Superior temporal gyrus (tissue), 1 donor: Measurements from ENCODE around the gene FBLN2.
A peak's percentile ranks its signal among the peaks of the same experiment; 100 is the strongest.

ENCODE experiments used
- DNase-seq: peaks from one replicate; pipeline ENCODE4 v3.0.0-alpha.2; 2016; ENCODE audit errors: extremely low spot score

FBLN2 gene

GRCh38 chr3:13648060-13649001 is 99.4 kb downstream of the FBLN2 start:
- DNase-seq = peak; percentile 91

DNA sequence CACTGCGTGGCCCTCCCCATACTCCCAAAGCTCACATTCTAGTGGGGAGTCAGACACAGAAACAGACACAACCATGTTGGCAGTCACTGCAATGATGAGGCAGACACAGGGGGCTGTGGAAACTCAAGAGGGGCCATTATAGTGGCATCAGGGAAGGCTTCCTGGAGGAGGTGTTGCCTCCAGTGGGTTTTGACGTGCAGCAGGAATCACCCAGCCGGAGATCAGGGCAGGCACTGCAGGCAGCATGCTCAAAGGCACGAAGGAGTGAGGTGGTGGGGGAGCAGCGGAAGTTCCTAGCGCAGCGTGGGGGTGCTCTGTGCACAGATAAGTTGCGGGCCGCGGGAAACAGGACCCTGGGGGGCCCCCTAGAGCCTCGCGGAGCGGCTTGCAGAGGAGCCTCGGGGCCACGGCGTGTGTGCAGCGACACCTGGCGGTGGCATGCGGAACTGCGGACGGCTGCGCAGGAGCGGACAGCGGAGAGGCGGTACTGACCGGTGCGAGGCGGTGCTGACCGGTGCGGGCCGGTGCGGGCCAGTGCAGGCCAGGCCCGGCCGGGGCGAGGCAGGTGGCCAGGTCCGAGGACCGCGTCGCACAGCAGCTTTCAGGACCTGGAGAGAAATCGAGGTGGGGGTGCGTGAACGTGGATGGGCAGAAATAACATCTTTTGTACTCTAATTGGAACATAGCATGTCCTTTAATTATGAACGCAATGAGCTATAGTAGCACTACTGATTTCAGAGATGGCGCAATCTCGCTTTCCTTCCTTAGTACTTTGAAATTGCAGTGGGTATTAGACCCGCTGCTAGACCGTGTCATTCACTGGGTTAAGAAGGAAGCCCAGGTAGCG is 101.5 kb downstream of the FBLN2 start:
- peak; percentile 89 for DNase-seq

GRCh38 chr3:13651057-13651400 is 102.1 kb downstream of the FBLN2 start:
- DNase-seq = no peak

- DNase-seq = no peak
Observed at GRCh38 chr3:13651775-13652428, 103.0 kb downstream of the FBLN2 start.

GRCh38 chr3:13652728-13653127 is 103.8 kb downstream of the FBLN2 start:
- DNase-seq = no peak

DNA sequence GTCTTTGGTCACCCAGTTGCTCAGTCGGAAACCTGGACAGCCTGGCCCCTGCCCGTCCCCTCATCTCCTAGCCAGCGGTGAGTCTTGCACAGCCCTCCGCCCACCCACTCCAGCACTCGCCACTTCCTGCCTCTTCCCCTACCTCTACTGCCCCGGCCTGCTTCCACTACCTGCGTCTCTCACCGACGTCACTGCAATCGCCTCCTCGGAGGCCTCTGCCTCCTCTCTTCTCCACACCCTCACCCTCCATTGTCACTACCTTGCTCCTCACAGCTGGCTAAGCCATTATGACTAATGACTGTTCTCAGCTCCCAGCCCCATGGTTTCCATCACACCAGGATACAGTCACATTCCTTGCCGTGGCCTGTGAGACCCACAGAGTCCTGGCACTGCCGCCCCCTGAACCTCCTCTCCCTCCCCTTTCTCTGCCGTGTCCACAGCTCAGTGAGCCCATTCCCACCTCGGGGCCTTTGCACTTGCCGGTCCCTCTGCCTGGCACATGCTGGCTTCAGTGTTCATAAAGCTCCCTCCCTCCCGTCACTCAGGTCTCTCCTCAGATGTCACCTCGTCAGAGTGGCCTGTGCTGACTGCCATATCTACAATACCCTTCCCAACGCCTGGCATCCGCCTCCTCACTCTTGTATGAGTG is 104.8 kb downstream of the FBLN2 start:
- no peak for DNase-seq

DNA sequence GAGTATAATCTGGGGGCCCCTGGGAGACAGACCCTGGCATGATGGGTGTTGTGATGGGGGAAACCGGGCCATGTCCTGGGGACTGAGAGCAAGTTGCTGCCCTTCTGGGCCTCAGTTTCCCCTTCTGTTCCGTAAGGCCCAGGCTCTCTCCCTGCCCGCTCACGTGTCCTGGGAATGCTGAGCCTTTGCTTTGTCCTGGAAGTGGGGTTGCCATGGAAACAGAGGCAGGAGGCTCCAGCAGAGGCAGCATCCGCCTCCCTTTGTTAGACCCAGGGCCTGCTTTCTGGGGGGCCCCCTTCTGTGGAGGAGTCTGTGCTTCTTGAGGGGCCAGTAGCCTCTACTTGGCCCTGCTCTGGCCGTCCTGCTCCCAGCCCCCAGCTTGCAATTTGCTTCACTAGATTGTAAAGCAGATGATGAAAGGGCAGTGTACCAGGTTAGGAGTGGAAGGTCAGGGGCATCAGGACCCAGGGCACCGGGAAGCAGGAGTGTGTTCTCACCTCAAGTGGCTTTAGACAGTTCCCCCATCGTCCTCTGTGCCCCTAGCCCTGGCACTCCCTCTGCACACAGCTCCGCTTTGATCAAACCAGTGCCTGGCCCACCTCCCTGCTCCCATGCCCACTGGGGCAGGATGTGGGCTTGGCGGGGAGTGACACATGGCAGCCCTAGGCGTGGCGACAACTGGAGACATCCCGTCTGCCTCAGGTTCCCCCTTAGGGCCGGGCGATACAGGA is 105.6 kb downstream of the FBLN2 start:
- DNase-seq = no peak

- DNase-seq = no peak
Observed at GRCh38 chr3:13655061-13655913, 106.4 kb downstream of the FBLN2 start.

DNA sequence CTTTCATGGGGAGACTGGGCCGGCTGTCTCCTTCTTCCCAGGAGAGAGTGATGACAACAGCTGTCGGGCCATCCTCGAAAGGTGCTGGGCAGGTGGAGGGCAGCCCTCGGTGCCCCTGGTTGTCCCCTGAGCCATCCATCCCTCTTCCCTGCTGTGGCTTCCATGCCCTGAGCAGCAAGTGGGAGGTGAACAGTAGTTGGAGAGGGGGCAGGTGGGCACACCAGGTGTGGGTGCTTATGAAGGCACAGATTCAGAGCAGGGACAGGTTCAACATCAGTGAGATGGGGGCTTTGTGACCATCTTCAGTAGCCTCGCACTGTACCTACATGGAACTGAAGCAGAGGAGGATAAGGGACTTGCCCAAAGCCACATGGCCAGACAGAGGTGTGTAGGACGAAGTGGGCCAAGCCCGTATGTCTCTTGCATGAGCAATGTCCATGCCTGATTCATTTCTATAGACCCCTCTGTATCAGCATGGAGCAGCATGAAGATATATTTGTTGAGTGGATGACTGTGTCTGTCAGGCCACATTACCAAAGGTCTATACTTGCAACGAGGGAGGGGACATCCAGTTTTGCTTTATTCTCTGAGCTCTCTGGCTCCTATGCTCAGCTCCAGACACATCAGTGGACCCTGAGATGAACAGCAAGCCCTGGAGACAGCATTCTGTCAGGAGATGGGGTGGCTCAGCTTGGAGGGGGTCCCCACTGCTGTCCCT is 107.8 kb downstream of the FBLN2 start:
- no peak for DNase-seq

GRCh38 chr3:13657660-13658435 is 108.9 kb downstream of the FBLN2 start:
- DNase-seq = peak; percentile 71

GRCh38 chr3:13658681-13659080 is 109.8 kb downstream of the FBLN2 start:
- no peak for DNase-seq

DNA sequence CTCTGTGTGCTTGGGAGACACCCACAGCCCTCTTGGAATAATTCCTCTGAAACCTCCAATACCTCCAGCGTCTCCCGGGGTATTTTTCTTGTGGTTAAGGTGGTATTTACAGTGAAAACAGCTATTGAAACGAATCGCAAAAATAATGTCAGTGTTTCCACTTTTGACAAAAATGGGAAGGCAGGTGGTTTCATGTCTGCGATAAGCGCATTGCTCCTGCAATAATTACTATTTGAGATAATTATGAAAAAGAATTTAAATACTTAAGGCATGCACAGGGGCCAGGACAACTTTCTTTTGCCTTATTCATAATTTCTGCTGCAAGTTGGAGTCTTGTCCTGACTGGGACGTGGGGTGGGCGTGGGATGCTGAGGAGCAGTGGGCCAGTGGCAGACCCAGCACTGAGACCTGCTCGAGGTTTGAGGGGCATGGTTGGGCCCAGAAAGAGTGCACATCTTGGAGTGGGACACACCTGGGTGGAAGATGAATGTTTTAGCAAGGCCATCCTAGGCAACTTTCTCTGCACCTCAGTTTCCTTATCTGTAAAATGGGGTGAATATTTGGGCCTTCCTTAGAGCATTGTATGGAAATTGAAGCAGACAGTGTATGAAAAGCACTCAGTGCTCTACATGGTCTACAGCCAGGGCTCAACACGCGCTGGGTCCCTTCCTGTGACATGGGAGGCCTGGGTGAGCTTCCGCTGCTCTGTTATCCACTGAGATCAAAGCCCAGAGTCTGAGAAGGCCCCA is 110.5 kb downstream of the FBLN2 start:
- DNase-seq = no peak

DNA sequence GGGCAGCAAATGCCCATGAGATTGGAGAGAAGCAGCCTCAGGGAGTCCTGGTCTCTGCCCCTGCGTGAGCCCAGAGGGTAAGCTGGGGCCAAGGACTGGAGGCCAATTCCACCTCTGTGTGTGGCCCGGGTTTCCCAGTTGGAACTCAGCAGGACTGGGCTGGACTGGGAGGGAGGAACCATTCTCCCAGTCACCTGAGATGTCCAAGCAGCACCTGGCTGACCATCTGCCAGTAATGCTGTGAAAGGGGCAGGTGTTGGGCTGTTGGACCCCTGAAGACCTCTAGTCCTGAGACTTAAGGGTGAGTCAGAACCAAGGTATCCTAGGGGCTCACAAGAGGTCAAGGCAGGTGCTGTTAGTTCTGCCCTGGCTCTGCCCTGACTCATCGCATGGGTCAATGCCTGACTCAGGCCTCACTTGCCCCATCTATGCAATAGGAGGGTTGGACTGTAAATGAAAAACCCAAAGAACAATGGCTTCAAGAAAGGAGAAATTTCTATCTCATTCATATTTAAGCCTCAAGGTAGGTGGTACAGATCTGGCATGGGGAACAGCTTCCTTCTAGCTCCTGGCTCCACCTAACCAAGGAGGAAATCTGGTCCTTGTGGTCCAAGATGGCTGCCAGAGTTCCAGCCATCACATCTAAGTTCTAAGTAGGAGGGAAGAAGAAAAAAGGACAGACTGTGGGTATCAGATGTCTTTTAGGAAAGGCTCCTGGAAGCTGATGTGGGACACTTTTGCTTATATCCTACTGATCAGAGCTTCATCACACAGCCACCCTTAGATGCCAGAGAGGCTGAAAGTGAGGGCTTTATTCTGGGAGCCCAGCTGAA is 111.3 kb downstream of the FBLN2 start:
- no peak for DNase-seq

GRCh38 chr3:13661121-13661520 is 112.2 kb downstream of the FBLN2 start:
- no peak for DNase-seq

GRCh38 chr3:13662238-13662847 is 113.4 kb downstream of the FBLN2 start:
- no peak for DNase-seq

- DNase-seq = no peak
Observed at GRCh38 chr3:13663781-13664535, 115.0 kb downstream of the FBLN2 start.
